ENCODE results near the gene ARFGEF2.

DNA sequence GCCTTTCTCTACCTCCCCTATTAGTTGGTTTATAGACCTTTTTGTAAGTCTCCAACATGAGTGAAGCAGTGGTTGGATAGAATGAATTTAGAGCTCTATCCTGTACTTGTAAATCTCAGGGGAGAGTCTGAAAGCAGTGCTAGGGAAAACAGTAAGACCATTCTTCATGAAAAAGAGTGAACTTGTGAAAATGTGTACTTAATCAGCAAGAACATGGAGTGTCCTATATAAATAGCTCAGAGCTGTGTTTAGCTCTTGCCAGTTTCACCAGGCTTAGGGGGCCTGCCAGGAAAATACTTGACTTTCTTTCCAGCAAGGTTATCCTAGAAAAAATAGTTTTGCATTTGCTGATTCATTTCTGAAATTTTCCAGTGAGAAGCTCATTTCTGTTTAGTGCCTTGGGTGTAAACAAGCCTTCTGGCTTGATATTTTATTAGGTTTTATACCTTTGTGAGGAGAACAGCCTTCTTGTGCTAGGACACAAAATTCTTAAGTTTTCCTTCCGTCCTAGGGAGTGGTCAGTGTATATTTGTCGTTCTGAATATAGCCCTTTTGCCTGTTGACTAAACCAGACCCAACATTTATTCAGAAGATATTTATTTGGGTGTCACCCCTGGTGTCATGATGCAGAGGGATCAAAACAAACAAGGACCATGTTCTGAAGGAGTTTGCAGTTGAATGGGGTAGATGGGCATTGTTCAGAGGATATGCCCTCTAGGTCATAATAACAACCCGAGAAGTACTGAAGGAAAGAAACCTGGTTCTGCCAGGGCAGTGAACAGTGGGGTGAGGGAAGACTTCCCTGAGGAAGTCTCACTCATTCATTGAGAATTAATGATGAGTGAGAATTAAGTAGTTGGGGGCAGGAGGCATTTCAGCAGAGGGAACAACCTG is 7.6 kb downstream of the ARFGEF2 start:
- TF ChIP-seq FOXA1 (IDR thresholded peaks at IDR 0.05) (no peak), NFRKB (IDR thresholded peaks at IDR 0.05) (no peak)

All from HEK293T (cell line).